HG03060 (cell line): ENCODE data around the gene SLC47A1.
"Not testable (repeated sequence)": the region's sequence is repeated elsewhere in the genome, so short reads cannot be mapped to it uniquely, and the experiment has no call there.

Source experiments
- ATAC-seq: cut with Tn5 transposase; IDR thresholded peaks from one replicate; pipeline ENCODE4 v1.9.1; 2021; ENCODE audit warnings: low read depth, moderate number of reproducible peaks; ENCODE audit not compliant: unreplicated experiment

Gene SLC47A1

GRCh38 chr17:19551165-19551564, 17.5 kb downstream of the SLC47A1 start:
- no peak for ATAC-seq

- no peak for ATAC-seq
These were observed 18.0 kb downstream of the SLC47A1 start for GRCh38 chr17:19551591-19552148.

DNA sequence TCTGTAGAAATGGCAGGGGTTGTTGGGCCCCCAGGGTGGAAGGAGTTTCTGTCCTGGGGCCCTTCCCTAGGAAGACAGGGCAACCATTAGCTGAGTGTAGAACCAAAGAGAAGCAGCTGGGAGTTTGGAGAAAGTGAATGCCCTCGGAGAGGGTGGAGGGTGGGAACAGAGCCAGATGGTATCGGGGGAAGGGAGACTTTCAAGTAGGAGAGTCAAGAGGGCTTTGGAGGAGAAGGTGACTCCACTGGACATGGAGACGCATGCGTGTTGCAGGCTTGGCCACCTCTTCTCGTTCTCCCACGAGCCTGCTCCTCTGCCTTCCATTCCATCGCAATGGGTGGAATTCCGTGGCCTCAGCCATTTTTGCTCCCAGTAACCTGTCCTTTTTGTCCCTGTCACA, 19.4 kb downstream of the SLC47A1 start:
- ATAC-seq, result no peak

GRCh38 chr17:19554393-19554792, 20.7 kb downstream of the SLC47A1 start:
- ATAC-seq, result no peak

DNA sequence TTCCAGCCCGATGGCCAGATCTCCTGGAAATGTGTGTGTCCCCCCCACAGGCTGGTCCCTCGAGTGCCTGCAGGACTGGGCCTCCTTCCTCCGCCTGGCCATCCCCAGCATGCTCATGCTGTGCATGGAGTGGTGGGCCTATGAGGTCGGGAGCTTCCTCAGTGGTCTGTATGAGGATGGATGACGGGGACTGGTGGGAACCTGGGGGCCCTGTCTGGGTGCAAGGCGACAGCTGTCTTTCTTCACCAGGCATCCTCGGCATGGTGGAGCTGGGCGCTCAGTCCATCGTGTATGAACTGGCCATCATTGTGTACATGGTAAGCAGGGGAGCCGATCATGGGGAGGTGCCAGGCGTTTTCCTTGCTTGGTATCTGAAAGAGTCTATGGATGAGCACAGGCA, 22.1 kb downstream of the SLC47A1 start:
- no peak for ATAC-seq

DNA sequence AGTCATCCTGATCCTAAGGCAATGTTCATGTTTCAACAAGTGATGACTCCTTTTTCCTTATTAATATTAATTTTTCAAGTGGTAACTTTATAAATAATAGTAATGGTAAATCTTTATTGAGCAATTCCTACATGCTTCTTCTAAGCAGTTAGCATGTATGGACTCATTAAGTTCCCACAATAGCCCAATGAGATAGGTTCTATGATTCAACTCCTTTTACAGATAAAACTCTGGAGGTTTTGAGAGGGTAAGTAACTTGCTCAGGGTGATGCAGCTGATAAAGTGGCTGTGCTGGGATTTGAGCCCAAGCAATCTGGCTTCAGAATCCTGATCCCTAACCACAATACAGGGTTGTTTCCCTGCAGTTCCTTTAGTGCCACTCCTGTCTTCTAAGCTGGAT, 25.3 kb downstream of the SLC47A1 start:
- ATAC-seq, result no peak

- ATAC-seq, result no peak
These were observed 28.2 kb downstream of the SLC47A1 start for GRCh38 chr17:19561697-19562318.

DNA sequence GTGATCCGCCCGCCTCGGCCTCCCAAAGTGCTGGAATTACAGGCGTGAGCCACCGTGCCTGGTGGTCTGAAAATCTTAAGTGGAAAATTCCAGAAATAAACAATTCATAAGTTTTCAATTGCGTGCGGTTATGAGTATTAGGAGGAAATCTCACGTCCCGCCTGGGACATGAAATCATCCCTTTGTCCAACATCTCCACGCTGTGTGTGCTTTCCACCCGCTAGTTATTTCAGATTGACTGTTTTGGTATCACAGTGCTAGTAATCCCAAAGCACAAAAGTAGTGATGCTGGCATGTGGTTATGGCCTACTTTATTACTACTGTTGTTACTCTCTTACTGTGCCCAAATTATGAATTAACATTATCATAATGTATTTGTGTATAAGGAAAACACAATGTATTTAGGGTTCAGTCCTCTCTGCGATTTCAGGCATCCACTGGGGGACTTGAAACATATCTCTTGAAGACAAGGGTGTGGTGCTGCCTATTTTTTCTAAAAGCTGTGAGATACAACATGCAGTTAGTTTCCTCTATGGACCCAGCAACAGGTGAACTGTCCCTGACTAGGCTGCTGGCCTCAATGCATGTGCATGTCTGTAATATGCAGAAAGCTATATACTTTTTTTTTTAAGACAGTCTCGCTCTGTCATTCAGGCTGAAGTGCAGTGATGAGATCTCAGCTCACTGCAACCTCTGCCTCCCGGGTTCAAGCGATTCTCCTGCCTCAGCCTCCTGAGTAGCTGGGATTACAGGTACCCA, 32.3 kb downstream of the SLC47A1 start:
- ATAC-seq, result no peak

- no peak for ATAC-seq
These were observed 33.8 kb downstream of the SLC47A1 start for GRCh38 chr17:19567216-19568015.

DNA sequence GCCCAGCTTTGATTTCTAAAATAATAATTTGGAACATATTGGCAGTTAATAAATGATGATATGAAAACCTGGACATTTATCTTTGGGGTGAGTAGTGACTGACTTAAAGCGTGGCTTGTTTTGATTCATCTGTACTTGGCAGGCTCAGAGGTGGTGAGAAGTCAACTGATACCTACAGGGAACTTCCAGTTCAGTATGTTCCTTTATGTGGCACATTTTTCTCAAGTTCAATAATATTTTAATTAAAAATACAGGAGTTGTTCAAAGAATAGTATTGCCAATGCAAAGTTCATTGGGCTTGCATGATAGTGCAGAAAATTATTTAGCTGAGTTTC, 34.3 kb downstream of the SLC47A1 start:
- no peak for ATAC-seq

GRCh38 chr17:19569785-19570543, 36.3 kb downstream of the SLC47A1 start:
- no peak for ATAC-seq

- no peak for ATAC-seq
These were observed 36.9 kb downstream of the SLC47A1 start for GRCh38 chr17:19570544-19571062.

DNA sequence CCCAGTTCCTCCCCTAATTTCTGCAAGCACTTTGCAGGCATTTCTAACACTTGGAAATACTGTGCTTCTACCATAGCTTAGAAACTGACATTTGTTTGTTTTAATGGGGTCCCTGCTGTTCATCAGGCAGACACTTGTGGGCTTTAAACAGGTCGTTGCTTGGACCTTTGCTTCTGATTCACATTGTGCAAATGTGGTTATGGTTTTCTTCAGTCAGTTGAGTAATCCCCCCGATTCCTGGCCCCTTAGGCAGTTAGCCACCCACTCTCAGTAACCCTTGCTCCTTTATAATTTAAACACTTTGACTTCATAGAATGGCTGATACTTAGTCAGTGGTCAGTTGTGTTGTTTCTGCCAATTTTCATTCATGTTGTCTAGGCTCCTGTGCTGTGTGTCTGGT, 39.4 kb downstream of the SLC47A1 start:
- no peak for ATAC-seq

DNA sequence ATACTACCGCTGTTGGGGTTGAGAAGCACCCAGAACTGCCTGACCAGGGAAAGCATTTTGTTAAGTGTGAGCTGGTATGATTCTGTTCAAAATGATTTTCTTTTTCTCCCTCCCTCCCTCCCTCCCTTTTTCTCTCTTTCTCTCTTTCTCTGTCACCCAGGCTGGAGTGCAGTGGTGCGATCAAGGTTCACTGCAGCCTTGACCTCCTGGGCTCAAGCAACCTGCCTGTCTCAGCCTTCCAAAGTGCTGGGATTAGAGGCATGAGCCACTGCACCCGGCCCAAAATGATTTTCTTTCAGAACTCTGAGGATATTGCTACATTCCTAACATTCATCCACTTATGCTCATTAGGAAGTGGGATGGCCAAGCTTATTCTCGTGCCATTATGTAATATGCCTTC, 41.3 kb downstream of the SLC47A1 start:
- ATAC-seq, result no peak

DNA sequence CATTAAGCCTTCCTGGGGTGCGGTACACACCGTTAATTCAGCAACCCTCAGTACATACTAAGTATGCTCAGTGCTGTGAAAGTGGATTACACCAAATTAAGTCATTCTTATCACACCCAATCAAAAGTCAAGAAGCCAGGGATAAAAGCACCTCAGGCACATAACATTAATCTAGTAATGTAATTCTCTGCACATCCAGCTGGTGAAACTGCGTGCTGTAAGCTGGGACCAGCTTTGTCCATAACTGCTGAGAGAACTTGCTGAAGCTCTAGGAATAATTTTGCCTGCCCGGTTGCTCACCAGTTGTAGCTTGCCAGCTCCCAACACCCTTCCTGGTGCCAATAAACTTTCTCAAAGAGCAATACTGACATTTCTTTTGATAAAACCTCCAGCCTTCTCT, 44.9 kb downstream of the SLC47A1 start:
- ATAC-seq, result no peak

GRCh38 chr17:19579192-19579761, 45.6 kb downstream of the SLC47A1 start:
- no peak for ATAC-seq

DNA sequence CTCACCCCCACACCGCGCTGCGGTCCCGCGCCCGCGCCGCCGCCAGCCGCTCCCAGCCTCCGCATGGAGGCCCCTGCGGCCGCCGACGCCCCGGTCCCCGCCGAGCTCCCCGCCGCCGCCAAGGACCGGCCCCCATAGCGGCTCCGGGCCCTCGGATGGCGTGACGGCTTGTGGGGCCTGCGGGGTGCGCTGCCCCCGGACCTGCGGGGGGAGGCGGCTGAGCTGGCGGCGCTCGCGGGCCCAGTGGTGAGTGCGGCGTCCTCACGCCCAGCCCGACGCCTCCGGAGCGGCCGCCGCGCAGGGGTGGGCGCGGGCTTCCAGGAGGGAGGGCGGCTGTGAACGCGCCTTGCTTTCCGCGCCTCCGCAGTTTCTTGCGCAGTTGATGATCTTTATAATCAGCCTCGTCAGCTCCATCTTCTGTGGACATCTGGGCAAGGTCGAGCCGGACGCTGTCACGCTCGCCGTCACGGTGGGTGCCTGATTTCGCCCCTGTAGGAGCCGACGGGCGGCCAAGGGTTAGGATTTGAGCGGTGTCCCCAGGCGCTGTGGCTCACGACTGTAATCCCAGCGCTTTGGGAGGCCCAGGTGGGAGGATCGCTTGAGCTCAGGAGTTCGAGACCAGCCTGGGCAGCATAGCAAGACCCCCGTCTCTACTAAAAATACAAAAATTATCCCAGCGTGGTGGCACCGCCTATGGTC, 46.4 kb downstream of the SLC47A1 start:
- ATAC-seq, result no peak

DNA sequence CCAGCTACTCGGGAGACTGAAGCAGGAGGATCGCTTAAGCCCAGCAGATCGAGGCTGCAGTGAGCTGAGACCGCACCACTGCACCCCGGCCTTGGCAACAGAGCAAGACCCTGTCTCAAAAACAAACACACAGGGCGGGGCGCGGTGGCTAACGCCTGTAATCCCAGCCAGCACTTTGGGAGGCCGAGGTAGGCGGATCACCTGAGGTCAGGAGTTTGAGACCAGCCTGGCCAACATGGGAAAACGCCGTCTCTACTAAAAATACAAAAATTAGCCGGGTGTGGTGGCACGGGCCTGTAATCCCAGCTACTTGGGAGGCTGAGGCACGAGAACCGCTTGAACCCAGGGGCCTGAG, 46.9 kb downstream of the SLC47A1 start:
- not testable (repeated sequence) for ATAC-seq

DNA sequence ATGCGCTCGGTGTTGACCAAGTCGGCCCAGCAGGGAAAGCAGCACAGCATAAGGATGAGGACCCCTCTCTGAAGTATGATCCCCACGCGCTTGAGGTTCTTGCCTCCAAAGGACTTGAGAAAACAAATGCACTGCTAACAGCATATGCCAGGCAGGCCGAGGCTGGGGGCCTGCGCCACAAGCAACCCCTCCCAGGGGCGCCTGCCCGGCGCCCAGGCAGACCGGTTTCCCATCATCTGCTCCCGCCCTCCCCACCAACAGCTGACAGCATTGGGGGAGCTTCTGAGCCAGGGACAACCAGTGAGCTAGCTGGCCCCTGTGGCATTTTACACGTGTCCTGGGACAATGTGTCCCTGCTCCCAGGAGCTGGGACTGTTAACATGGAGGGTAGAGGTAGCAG, 48.5 kb downstream of the SLC47A1 start:
- not testable (repeated sequence) for ATAC-seq

- ATAC-seq, result no peak
These were observed 50.2 kb downstream of the SLC47A1 start for GRCh38 chr17:19583871-19584270.
